NCI-H146 treated with DMSO at 0.1 percent for 48 hours (cell line): ENCODE results near the gene RCOR3.
"Not testable (repeated sequence)": the region's sequence is repeated elsewhere in the genome, so short reads cannot be mapped to it uniquely, and the experiment has no call there.

Experiments used
- DNase-seq: peaks from one replicate; lab custom pipeline; 2025; ENCODE audit not compliant: unreplicated experiment; lab: John Stamatoyannopoulos, UW

The RCOR3 gene

GRCh38 chr1:211258756-211259637 lies at the start of gene RCOR3:
RCOR3 (plus strand) TSS chr1:211259366; CDS start chr1:211259561, 195 bp downstream.
- DNase-seq: peak; percentile 83

DNA sequence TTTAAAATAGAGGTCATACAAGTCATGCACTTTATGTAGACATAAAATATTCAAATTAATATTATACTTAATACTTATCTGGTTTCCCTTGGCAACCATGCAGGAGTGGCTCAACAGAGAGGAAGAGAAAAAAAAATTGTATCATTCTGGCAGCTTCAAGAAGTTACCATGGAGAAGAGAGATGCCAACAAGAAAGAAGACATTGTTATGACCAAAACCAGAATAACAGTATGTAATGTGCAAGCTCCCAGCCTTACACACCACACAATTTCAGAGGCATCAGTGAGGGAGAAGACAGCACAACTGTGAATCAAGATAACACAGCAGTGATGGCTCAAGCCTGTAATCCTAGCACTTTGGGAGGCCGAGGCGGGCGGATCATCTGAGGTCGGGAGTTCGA lies 49.1 kb upstream of the RCOR3 start:
- no peak for DNase-seq

DNA sequence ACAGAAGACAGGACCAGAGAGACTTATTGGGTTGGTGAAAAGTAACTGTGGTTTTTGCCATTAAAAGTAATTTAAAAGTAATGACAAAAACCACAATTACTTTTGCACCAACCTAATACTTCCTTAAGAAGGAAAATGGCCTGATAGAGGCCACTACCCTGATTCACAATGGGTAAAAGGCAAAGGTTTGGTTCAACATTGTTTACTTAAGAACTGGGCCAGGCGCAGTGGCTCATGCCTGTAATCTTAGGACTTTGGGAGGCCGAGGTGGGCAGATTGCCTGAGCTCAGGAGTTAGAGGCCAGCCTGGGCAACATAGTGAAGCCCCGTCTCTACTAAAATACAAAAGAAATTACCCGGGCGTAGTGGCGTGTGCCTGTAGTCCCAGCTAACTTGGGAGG lies 48.2 kb upstream of the RCOR3 start:
- no peak for DNase-seq

GRCh38 chr1:211213702-211214101 lies 45.5 kb upstream of the RCOR3 start:
- no peak for DNase-seq

GRCh38 chr1:211215577-211215976 lies 43.6 kb upstream of the RCOR3 start:
- DNase-seq: no peak

DNA sequence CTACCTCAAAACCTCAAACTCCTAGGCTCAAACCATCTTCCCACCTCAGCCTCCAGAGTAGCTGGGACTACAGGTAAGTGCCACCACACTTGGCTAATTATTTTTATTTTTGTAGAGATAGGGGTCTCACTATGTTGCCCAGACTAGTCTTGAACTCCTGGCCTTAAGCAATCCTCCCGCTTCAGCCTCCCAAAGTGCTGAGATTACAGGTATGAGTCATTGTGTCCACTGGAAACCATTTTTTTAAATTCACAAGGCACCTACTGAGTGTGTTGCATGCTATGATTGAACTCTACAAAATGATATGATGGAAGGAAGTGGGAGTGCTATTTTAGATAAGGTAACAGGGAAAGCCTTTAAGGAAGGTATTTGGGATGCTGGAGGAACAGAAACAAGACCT lies 41.8 kb upstream of the RCOR3 start:
- DNase-seq: no peak

DNA sequence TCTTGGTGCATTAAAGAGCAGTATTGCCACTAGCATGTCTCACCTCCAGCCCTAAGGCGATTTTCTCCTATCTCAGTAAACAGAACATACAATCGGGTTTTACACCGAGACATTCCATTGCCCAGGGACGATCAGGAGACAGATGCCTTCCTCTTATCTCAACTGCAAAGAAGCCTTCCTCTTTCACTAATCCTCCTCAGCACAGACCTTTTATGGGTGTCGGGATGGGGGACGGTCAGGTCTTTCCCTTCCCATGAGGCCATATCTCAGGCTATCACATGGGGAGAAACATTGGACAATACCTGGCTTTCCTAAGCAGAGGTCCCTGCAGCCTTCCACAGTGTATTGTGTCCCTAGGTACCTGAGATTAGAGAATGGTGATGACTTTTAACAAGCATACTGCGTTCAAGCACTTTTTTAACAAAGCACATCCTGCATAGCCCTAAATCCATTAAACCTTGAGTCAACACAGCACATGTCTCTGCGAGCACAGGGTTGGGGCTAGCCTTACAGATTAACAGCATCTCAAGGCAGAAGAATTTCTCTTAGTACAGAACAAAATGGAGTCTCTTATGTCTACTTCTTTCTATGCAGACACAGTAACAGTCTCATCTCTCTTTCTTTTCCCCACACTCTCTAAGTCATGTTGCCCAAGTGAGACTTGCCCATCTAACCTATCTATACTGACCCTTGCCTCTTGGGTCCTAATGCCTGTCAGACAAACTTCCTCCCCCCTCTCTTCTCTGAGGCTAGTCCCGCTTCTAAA lies 36.5 kb upstream of the RCOR3 start:
- DNase-seq: not testable (repeated sequence)

- not testable (repeated sequence) for DNase-seq
Measured at GRCh38 chr1:211228573-211229364, 30.4 kb upstream of the RCOR3 start.

DNA sequence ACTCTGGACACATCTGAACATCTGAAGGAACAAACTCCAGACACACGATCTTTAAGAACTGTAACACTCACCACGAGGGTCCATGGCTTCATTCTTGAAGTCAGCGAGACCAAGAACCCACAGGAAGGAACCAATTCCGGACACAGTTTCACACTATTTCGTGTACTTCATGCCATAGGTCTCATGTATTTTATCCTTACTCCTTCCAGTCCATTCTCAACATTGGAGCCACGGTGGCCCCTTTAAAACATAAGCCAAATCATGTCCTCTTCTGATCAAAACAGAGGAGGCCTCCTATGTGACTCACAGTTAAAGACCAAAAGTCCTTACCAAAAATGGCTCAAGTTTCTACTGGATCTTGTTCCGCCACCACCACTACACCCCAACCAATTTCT lies 29.8 kb upstream of the RCOR3 start:
- DNase-seq: no peak

- no peak for DNase-seq
Measured at GRCh38 chr1:211231873-211232272, 27.3 kb upstream of the RCOR3 start.

DNA sequence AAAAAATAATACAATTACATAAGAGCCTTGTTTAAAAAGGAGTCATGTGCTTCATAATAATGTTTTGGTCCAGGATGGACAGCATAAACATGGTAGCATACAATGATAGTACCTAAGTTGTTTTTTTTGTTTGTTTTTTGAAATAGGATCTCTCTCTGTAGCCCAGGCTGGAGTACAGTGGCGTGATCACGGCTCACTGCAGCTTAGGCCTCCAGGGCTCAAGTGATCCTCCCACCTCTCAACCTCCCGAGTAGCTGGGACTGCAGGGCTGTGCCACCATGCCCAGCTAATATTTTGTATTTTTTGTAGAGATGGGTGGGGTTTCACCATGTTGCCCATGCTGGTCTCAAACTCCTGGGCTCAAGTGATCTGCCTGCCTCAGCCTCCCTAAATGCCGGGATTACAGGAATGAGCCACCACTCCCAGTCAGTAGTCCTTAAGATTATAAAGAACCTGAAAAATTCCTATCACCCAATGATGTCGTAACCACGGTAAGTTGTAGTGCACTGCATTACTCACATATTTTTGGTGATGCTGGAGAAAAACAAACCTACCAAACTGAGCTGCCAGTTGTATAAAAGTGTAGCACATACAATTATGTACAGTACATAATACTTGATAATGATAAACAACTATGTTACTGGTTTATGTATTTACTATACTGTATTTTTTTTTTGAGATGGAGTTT lies 22.4 kb upstream of the RCOR3 start:
- DNase-seq: no peak

DNA sequence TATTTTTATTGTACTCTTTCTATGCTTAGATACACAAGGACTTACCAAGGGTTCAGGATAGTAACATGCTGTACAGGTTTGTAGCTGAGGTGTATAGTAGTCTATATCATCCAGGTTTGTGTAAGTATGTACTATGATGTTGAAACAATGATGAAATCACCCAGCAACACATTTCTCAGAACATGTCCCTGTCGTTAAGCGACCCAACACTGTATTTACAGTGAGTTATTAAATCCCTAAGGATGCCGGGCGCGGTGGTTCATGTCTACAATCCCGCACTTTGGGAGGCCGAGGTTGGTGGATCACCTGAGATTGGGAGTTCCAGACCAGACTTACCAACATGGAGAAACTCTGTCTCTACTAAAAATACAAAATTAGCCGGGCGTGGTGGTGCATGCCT lies 21.6 kb upstream of the RCOR3 start:
- no peak for DNase-seq

- not testable (repeated sequence) for DNase-seq
Measured at GRCh38 chr1:211240567-211240966, 18.6 kb upstream of the RCOR3 start.

- DNase-seq: no peak
Measured at GRCh38 chr1:211241071-211241470, 18.1 kb upstream of the RCOR3 start.

DNA sequence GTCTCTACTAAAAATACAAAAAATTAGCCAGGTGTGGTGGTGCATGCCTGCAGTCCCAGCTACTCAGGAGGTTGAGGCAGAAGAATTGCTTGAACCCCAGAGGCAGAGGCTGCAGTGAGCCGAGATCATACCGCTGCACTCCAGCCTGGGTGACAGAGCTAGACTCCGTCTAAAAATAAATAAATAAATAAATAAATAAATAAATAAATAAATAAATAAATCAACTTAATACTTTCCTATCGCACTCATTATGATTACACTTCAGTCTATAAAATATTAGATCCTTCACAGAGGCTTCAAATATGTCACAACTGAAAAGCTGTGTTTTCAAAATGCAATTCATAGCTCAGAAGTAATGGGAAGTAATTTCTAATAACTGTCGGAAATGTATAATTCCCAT lies 15.5 kb upstream of the RCOR3 start:
- DNase-seq: not testable (repeated sequence)

- DNase-seq: not testable (repeated sequence)
Measured at GRCh38 chr1:211246583-211246982, 12.6 kb upstream of the RCOR3 start.

GRCh38 chr1:211247921-211248320 lies 11.2 kb upstream of the RCOR3 start:
- DNase-seq: no peak

DNA sequence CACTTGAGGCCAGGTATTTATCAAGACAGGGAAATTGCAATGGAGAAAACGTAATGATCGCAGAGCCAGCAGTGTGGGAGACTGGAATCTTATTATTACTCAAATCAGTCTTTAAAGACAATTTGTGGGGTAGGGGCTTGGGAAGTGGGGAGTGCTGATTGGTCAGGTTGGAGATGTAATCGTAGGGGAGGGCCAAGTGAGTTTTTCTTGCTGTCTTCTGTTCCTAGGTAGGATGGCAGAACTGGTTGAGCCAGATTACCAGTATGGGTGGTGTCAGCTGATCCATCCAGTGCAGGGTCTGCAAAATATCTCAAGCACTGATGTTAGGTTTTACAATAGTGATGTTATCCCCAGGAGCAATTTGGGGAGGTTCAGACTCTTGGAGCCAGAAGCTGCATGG lies 9.6 kb upstream of the RCOR3 start:
- not testable (repeated sequence) for DNase-seq

- no peak for DNase-seq
Measured at GRCh38 chr1:211257826-211258225, 1.3 kb upstream of the RCOR3 start.

GRCh38 chr1:211258310-211258755 lies 833 bp upstream of the RCOR3 start:
- DNase-seq: peak; percentile 55
